ENCODE measurements around the gene SETDB1. TPM values are rescaled to one million over a fixed set of nuclear protein-coding genes. Genes with fewer than 3 reads are reported as not detected.

SETDB1 gene
- total and polyA plus RNA-seq, 2 of the 8 experiments (the other 6 are each of a cell fraction or from before 2014, with no cell fraction given) = 27.5 to 48.8 TPM

- Histone ChIP-seq H4K91ac (replicated peaks; ENCODE audit: insufficient read length, low read length) (no peak overlapping the region), H3K14ac (ENCODE audit: insufficient read length) (no peak overlapping the region), H3K4me2 (ENCODE audit: insufficient read depth in 1 of 2, low read depth in 2 of 2, low read length in 2 of 2) (no peak overlapping the region), H3K4me3 (ENCODE audit: extremely low read depth in 1 of 4, insufficient read depth in 2 of 4, low read depth in 3 of 4, low read length in 4 of 4) (no peak overlapping the region), H3K18ac (ENCODE audit: extremely low read depth, low read length) (no peak overlapping the region), H2BK120ac (replicated peaks; ENCODE audit: low read depth, low read length) (no peak overlapping the region), H3K9me3 (ENCODE audit: insufficient read depth in 2 of 2, low read depth in 1 of 2, low read length in 1 of 2) (no peaks in the 10 kb centered on the region), H3K27ac (ENCODE audit: low read depth, low read length) (no peak overlapping the region), H3K9ac (replicated peaks in 1 of 4; ENCODE audit: extremely low read depth in 1 of 4, low read depth in 3 of 4, low read length in 3 of 4) (no peak overlapping the region), H2BK15ac (ENCODE audit: low read length) (no peak overlapping the region), H3K27me3 (replicated peaks in 1 of 4; ENCODE audit: control insufficient read depth in 3 of 4, extremely low read depth in 1 of 4, insufficient read depth in 3 of 4, low read length in 3 of 4) (no peaks in the 10 kb centered on the region), H3K79me1 (ENCODE audit: low read depth, low read length) (no peaks in the 10 kb centered on the region), H2AFZ (ENCODE audit: low read length) (no peak overlapping the region), H4K8ac (ENCODE audit: extremely low read depth, insufficient read depth, low read length) (no peak overlapping the region), H3K4me1 (replicated peaks in 1 of 4; ENCODE audit: control insufficient read depth in 3 of 4, insufficient read depth in 4 of 4, low read length in 3 of 4) (peaks cover 0 to 6% (median 4%) of the 10 kb centered on the region in 4 experiments; a peak in 4 of 7 replicates), H4K5ac (ENCODE audit: insufficient read length, low read depth, low read length) (no peak overlapping the region), H4K20me1 (replicated peaks in 1 of 2; ENCODE audit: control insufficient read depth in 1 of 2, insufficient read depth in 2 of 2, low read length in 2 of 2) (no peaks in the 10 kb centered on the region), H3K36me3 (ENCODE audit: control insufficient read depth in 2 of 4, insufficient read depth in 4 of 4, low read length in 3 of 4) (peaks cover 0 to 7% (median 5%) of the 10 kb centered on the region in 4 experiments; a peak in 6 of 8 replicates), H2BK12ac (ENCODE audit: low read depth, low read length) (no peak overlapping the region), H2AK5ac (ENCODE audit: low read depth, low read length) (no peak overlapping the region), H3K56ac (replicated peaks; ENCODE audit: insufficient read length, low read depth, low read length) (no peak overlapping the region), H3K79me2 (ENCODE audit: control insufficient read depth in 1 of 2, insufficient read depth in 2 of 2, low read length in 2 of 2) (no peaks in the 10 kb centered on the region), H3K23me2 (ENCODE audit: low read depth, low read length) (peaks cover 3% of the 10 kb centered on the region; the same call in 1 of the 2 replicates), H3K4ac (replicated peaks; ENCODE audit: insufficient read length, low read depth, low read length) (no peak overlapping the region), H2BK20ac (ENCODE audit: low read length) (no peak overlapping the region), H2BK5ac (ENCODE audit: low read depth, low read length) (no peak overlapping the region), H3K23ac (ENCODE audit: insufficient read length) (no peak overlapping the region)
- DNase-seq (ENCODE audit: low read depth in 1 of 2, low spot score in 2 of 2) (no peak), FAIRE-seq (no peak)
- POLR2A ChIA-PET (ENCODE audit: partially characterized antibody) = interaction anchor here (0.9 to 1.2 kb wide), 7 partner anchors 13 to 423 kb away, joined by 3 to 4 read pairs (median 3); no protein-coding TSS in a partner anchor
- WGBS, 2 experiments (ENCODE audit: extremely low coverage in 1 of 2, insufficient coverage in 1 of 2, insufficient read length in 1 of 2, insufficient replicate concordance in 2 of 2, low coverage in 1 of 2, low lambda C conversion rate in 2 of 2, missing lambda C conversion rate in 1 of 2) = 86% methylated on average over 4 of the region's 4 CpGs; no CpG with 5 or more reads in 1 of the 2 experiments
- CTCF ChIA-PET (ENCODE audit: partially characterized antibody) = interaction anchor here (0.5 to 7.8 kb wide), 8 partner anchors 8 to 609 kb away, joined by 3 to 142 read pairs (median 4); partner anchors contain the start of gene ANXA9
- TF ChIP-seq CTBP2 (IDR thresholded peaks at IDR 0.05; ENCODE audit: borderline replicate concordance, insufficient read depth, insufficient read length, low read length) (no peak), EP300 (IDR thresholded peaks at IDR 0.05; ENCODE audit: borderline replicate concordance in 1 of 2, low read depth in 2 of 2, low read length in 2 of 2) (no peak), BRCA1 (IDR thresholded peaks at IDR 0.05; ENCODE audit: low read depth, low read length) (no peak), NRF1 (IDR thresholded peaks at IDR 0.05; ENCODE audit: low read depth, low read length) (no peak), TBP (IDR thresholded peaks at IDR 0.05; ENCODE audit: low read depth, low read length) (no peak), ZNF274 (IDR thresholded peaks at IDR 0.05; ENCODE audit: borderline replicate concordance, extremely low read depth, low read length) (no peak), CHD2 (IDR thresholded peaks at IDR 0.05; ENCODE audit: low read length) (no peak), TAF1 (IDR thresholded peaks at IDR 0.05; ENCODE audit: low read depth, low read length) (no peak), CBX5 (IDR thresholded peaks at IDR 0.05; ENCODE audit: low read depth, low read length) (no peak), RNF2 (IDR thresholded peaks at IDR 0.05; ENCODE audit: borderline replicate concordance, low read depth, low read length, missing control alignments, poor library complexity, severe bottlenecking) (no peak), EZH2 (IDR thresholded peaks at IDR 0.05; ENCODE audit: low read depth, low read length, severe bottlenecking) (no peak), NANOG (IDR thresholded peaks at IDR 0.05; ENCODE audit: insufficient read depth, low read depth, low read length, poor library complexity, severe bottlenecking) (no peak), MAFK (IDR thresholded peaks at IDR 0.05; ENCODE audit: low read depth, low read length) (no peak)
Observed at GRCh38 chr1:151001602-151002001, 75.4 kb downstream of the SETDB1 start.

All from H1 (cell line).